Liver (tissue), 3 donors: ENCODE data around the gene NCOA3.

Source experiments
- EGR1 ChIP-seq, 2 donors: IDR thresholded peaks; 2 replicates each; pipeline ENCODE4 v1.6.1; 2016 to 2018; ENCODE audit warnings: antibody characterized with exemption in 2 of 2, low read depth in 2 of 2
- GABPA ChIP-seq, 2 donors: IDR thresholded peaks in 1 of 2; conservative IDR thresholded peaks in 1 of 2; 2 replicates each; pipeline ENCODE4 v1.6.1; 2016; ENCODE audit warnings: antibody characterized with exemption in 2 of 2, mild to moderate bottlenecking in 1 of 2, moderate library complexity in 1 of 2
- HNF4G ChIP-seq: IDR thresholded peaks from 2 replicates; pipeline ENCODE4 v1.6.1; 2016; ENCODE audit warnings: antibody characterized with exemption
- JUND ChIP-seq, 2 donors: IDR thresholded peaks; 2 replicates each; pipeline ENCODE4 v1.6.1; 2016; ENCODE audit warnings: antibody characterized with exemption in 2 of 2
- RAD21 ChIP-seq, 2 donors: IDR thresholded peaks; 2 replicates each; pipeline ENCODE4 v1.6.1; 2016; ENCODE audit warnings: antibody characterized with exemption in 2 of 2, mild to moderate bottlenecking in 2 of 2
- RXRA ChIP-seq, 2 donors: IDR thresholded peaks; 2 replicates each; pipeline ENCODE4 v1.6.1; 2017 to 2018; ENCODE audit warnings: antibody characterized with exemption in 2 of 2, mild to moderate bottlenecking in 1 of 2
- SP1 ChIP-seq: IDR thresholded peaks from 2 replicates; pipeline ENCODE4 v1.6.1; 2018; ENCODE audit warnings: antibody characterized with exemption, mild to moderate bottlenecking
- TAF1 ChIP-seq: conservative IDR thresholded peaks from 2 replicates; pipeline ENCODE4 v1.6.1; 2016; ENCODE audit warnings: antibody characterized with exemption, mild to moderate bottlenecking
- YY1 ChIP-seq: IDR thresholded peaks from 2 replicates; pipeline ENCODE4 v1.6.1; 2016; ENCODE audit warnings: antibody characterized with exemption, mild to moderate bottlenecking
- TF ChIP-seq, protein P1 (sequence below): IDR thresholded peaks from 2 replicates; pipeline ENCODE4 v1.6.1; 2016; ENCODE audit warnings: antibody characterized with exemption
- TF ChIP-seq, protein P2 (sequence below): fragments of 150-350 bp; IDR thresholded peaks from 2 replicates; pipeline ENCODE4 v1.5.1; 2017; ENCODE audit warnings: improper control_type of control experiment, low read depth, low read length; ENCODE audit not compliant: missing input control
- TF ChIP-seq, protein P3 (sequence below): IDR thresholded peaks from 2 replicates; pipeline ENCODE4 v1.6.1; 2016; ENCODE audit warnings: antibody characterized with exemption
- TF ChIP-seq, protein P4 (sequence below): IDR thresholded peaks from 2 replicates; pipeline ENCODE4 v1.6.1; 2016; ENCODE audit warnings: antibody characterized with exemption, mild to moderate bottlenecking
- TF ChIP-seq, protein P5 (sequence below): IDR thresholded peaks from 2 replicates; pipeline ENCODE4 v1.6.1; 2016; ENCODE audit warnings: antibody characterized with exemption
- donor health status: healthy.
- donor health status: healthy.

DNA sequence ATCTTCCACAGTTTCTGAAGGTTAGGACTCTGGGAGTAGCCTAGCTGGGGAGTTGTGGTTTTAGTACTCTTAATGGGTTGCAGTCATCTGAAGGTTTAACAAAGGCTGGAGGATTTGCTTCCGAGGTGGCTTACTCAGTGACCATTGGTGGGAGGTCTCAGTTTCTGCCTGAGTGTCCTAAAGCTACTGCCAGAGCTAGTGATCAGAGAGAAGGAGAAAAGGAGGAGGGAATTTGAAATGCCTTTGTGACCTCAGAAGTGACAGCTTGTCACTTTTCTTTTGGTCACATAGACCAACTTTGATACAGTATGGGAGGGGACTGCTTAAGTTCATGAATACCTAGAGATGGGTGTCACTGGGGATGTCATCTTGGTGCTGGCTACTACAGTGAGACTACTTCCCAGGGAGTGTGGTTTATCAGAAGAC is 41.3 kb downstream of the NCOA3 start:
- no peak for TF ChIP-seq TAF1
- TF ChIP-seq, protein P1, sequence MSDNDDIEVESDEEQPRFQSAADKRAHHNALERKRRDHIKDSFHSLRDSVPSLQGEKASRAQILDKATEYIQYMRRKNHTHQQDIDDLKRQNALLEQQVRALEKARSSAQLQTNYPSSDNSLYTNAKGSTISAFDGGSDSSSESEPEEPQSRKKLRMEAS: no peak
- TF ChIP-seq, protein P2, sequence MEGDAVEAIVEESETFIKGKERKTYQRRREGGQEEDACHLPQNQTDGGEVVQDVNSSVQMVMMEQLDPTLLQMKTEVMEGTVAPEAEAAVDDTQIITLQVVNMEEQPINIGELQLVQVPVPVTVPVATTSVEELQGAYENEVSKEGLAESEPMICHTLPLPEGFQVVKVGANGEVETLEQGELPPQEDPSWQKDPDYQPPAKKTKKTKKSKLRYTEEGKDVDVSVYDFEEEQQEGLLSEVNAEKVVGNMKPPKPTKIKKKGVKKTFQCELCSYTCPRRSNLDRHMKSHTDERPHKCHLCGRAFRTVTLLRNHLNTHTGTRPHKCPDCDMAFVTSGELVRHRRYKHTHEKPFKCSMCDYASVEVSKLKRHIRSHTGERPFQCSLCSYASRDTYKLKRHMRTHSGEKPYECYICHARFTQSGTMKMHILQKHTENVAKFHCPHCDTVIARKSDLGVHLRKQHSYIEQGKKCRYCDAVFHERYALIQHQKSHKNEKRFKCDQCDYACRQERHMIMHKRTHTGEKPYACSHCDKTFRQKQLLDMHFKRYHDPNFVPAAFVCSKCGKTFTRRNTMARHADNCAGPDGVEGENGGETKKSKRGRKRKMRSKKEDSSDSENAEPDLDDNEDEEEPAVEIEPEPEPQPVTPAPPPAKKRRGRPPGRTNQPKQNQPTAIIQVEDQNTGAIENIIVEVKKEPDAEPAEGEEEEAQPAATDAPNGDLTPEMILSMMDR: no peak
- TF ChIP-seq GABPA (IDR thresholded peaks at IDR 0.05 in 1 of 2, conservative IDR thresholded peaks at IDR 0.05 in 1 of 2): no peak
- TF ChIP-seq, protein P3, sequence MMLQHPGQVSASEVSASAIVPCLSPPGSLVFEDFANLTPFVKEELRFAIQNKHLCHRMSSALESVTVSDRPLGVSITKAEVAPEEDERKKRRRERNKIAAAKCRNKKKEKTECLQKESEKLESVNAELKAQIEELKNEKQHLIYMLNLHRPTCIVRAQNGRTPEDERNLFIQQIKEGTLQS: no peak
- TF ChIP-seq YY1: no peak
- TF ChIP-seq RXRA (IDR thresholded peaks at IDR 0.05): no peak
- no peak for TF ChIP-seq EGR1 (IDR thresholded peaks at IDR 0.05; ENCODE audit: low read depth in 2 of 2)
- TF ChIP-seq, protein P4, sequence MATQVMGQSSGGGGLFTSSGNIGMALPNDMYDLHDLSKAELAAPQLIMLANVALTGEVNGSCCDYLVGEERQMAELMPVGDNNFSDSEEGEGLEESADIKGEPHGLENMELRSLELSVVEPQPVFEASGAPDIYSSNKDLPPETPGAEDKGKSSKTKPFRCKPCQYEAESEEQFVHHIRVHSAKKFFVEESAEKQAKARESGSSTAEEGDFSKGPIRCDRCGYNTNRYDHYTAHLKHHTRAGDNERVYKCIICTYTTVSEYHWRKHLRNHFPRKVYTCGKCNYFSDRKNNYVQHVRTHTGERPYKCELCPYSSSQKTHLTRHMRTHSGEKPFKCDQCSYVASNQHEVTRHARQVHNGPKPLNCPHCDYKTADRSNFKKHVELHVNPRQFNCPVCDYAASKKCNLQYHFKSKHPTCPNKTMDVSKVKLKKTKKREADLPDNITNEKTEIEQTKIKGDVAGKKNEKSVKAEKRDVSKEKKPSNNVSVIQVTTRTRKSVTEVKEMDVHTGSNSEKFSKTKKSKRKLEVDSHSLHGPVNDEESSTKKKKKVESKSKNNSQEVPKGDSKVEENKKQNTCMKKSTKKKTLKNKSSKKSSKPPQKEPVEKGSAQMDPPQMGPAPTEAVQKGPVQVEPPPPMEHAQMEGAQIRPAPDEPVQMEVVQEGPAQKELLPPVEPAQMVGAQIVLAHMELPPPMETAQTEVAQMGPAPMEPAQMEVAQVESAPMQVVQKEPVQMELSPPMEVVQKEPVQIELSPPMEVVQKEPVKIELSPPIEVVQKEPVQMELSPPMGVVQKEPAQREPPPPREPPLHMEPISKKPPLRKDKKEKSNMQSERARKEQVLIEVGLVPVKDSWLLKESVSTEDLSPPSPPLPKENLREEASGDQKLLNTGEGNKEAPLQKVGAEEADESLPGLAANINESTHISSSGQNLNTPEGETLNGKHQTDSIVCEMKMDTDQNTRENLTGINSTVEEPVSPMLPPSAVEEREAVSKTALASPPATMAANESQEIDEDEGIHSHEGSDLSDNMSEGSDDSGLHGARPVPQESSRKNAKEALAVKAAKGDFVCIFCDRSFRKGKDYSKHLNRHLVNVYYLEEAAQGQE: no peak
- TF ChIP-seq RAD21 (IDR thresholded peaks at IDR 0.05): no peak
- TF ChIP-seq JUND (IDR thresholded peaks at IDR 0.05): no peak
- no peak for TF ChIP-seq HNF4G
- TF ChIP-seq, protein P5, sequence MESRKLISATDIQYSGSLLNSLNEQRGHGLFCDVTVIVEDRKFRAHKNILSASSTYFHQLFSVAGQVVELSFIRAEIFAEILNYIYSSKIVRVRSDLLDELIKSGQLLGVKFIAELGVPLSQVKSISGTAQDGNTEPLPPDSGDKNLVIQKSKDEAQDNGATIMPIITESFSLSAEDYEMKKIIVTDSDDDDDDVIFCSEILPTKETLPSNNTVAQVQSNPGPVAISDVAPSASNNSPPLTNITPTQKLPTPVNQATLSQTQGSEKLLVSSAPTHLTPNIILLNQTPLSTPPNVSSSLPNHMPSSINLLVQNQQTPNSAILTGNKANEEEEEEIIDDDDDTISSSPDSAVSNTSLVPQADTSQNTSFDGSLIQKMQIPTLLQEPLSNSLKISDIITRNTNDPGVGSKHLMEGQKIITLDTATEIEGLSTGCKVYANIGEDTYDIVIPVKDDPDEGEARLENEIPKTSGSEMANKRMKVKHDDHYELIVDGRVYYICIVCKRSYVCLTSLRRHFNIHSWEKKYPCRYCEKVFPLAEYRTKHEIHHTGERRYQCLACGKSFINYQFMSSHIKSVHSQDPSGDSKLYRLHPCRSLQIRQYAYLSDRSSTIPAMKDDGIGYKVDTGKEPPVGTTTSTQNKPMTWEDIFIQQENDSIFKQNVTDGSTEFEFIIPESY: no peak
- TF ChIP-seq SP1: no peak
